ENCODE data around the gene ACP4. TPM values are rescaled to one million over a fixed set of nuclear protein-coding genes. Genes with fewer than 3 reads are reported as not detected.

ACP4 gene
- total RNA-seq, 6 experiments from 2014 or later = 0.37 TPM; not detected in 5

DNA sequence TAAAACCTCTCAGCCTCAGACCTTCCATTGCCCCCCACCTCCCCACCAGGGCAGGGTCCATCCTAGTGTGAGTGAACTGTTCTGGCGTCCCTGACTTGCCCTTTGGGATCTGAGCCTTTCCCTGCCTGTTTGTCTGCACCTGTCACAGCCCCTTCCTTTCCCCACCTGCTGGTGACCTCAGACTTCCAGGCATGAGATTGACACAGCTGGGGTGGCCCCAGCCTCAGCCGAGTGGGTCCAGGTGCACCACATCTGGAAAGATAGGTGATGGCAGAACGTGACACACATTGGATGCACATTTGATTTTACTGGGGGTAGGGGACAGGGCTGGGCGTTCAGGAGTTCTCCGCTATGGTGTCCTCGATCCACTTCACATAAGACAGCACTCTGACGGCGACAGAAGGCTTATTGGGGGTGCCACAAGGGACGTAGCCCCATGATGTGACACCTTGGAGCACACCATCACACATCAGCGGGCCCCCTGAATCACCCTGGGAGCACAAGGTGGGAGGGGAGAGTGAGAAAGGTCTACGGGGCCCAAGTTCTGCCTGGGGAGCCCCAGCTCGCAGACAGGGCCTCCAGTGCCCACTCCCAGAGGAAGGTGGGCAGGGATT is 28.8 kb downstream of the ACP4 start:
- H3K9me3 ChIP-seq = no peaks in the 10 kb centered on the region
- ATAC-seq (no peak), DNase-seq (no peak)
- no peak overlapping the region for H3K27ac ChIP-seq
- intact Hi-C loops (cut with DNase I) = no loop called here
- no peak for TF ChIP-seq POLR2A (IDR thresholded peaks at IDR 0.05)
- TF ChIP-seq, protein P1, sequence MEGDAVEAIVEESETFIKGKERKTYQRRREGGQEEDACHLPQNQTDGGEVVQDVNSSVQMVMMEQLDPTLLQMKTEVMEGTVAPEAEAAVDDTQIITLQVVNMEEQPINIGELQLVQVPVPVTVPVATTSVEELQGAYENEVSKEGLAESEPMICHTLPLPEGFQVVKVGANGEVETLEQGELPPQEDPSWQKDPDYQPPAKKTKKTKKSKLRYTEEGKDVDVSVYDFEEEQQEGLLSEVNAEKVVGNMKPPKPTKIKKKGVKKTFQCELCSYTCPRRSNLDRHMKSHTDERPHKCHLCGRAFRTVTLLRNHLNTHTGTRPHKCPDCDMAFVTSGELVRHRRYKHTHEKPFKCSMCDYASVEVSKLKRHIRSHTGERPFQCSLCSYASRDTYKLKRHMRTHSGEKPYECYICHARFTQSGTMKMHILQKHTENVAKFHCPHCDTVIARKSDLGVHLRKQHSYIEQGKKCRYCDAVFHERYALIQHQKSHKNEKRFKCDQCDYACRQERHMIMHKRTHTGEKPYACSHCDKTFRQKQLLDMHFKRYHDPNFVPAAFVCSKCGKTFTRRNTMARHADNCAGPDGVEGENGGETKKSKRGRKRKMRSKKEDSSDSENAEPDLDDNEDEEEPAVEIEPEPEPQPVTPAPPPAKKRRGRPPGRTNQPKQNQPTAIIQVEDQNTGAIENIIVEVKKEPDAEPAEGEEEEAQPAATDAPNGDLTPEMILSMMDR (IDR thresholded peaks at IDR 0.05) = no peak
- H3K4me3 ChIP-seq = no peak overlapping the region
- H3K4me1 ChIP-seq = peaks cover 0 to 4% (median 0%) of the 10 kb centered on the region in 4 donors
- 38% methylated on average over 4 of the region's 12 CpGs for WGBS (ENCODE audit: insufficient coverage, low coverage, low lambda C conversion rate, missing lambda C conversion rate)
- H3K36me3 ChIP-seq = no peaks in the 10 kb centered on the region
- H3K27me3 ChIP-seq = peaks cover 0 to 2% of the 10 kb centered on the region in 2 donors

DNA sequence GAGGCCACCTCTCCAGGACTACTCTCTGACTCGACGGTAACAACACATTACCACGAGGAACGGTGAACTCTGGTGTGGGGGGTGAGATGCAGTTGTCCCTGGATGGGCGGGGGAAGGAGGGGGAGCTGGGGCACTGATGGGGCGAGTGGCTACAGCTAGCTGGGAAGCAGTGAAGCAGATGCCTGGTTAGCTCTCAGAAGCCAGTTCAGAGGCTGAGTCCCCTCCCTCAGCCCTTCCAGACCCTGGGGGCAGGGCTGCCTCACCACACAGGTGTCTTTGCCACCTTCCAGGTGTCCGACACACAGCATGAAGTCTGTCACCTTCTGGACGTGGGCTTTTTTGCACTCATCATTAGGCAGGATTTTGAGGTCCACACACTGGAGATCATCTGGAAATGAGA is 29.4 kb downstream of the ACP4 start:
- H3K27me3 ChIP-seq = peaks cover 0 to 2% of the 10 kb centered on the region in 2 donors
- intact Hi-C loops (cut with DNase I) = no loop called here
- H3K27ac ChIP-seq = no peak overlapping the region

DNA sequence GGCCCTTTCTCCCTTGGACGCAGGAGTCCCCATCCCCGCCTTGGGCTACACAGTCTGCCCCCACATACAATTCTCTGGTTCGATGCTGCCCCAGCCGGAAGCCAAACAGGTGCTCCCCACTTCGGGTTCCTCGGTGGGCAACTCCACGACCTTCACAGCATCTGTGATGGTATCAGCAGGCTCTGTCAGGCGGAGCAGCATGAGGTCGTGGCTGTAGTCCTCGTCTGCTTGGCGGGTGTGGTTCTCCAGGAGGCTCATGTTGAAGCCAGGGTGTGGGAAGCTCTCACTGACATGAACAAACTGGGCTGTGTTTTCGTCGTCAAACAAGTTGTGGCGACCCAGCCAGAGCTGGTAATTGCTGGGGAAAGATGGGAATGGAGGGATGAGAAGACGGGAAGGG is 29.9 kb downstream of the ACP4 start:
- no peak for TF ChIP-seq POLR2A (IDR thresholded peaks at IDR 0.05)
- TF ChIP-seq, protein P1 (IDR thresholded peaks at IDR 0.05) = no peak
- H3K4me3 ChIP-seq = no peak overlapping the region
- DNase-seq = no peak
- intact Hi-C loops (cut with DNase I) = no loop called here
- no peak for ATAC-seq
- peaks cover 0 to 2% of the 10 kb centered on the region in 2 donors for H3K27me3 ChIP-seq
- H3K36me3 ChIP-seq = no peaks in the 10 kb centered on the region
- H3K4me1 ChIP-seq = peaks cover 0 to 4% (median 0%) of the 10 kb centered on the region in 4 donors
- no peaks in the 10 kb centered on the region for H3K9me3 ChIP-seq
- H3K27ac ChIP-seq = no peak overlapping the region
- 3% methylated on average over 13 of the region's 15 CpGs for WGBS (ENCODE audit: insufficient coverage, low coverage, low lambda C conversion rate, missing lambda C conversion rate)

More for the DNA sequence above, 29.4 kb downstream of the ACP4 start:
- H3K4me3 ChIP-seq = no peak overlapping the region
- H3K4me1 ChIP-seq = peaks cover 0 to 4% (median 0%) of the 10 kb centered on the region in 4 donors
- ATAC-seq (no peak), DNase-seq (no peak)
- TF ChIP-seq POLR2A (IDR thresholded peaks at IDR 0.05) = no peak
- TF ChIP-seq, protein P1 (IDR thresholded peaks at IDR 0.05) = no peak
- 15% methylated on average over 5 of the region's 8 CpGs for WGBS (ENCODE audit: insufficient coverage, low coverage, low lambda C conversion rate, missing lambda C conversion rate)
- H3K9me3 ChIP-seq = no peaks in the 10 kb centered on the region
- H3K36me3 ChIP-seq = no peaks in the 10 kb centered on the region

DNA sequence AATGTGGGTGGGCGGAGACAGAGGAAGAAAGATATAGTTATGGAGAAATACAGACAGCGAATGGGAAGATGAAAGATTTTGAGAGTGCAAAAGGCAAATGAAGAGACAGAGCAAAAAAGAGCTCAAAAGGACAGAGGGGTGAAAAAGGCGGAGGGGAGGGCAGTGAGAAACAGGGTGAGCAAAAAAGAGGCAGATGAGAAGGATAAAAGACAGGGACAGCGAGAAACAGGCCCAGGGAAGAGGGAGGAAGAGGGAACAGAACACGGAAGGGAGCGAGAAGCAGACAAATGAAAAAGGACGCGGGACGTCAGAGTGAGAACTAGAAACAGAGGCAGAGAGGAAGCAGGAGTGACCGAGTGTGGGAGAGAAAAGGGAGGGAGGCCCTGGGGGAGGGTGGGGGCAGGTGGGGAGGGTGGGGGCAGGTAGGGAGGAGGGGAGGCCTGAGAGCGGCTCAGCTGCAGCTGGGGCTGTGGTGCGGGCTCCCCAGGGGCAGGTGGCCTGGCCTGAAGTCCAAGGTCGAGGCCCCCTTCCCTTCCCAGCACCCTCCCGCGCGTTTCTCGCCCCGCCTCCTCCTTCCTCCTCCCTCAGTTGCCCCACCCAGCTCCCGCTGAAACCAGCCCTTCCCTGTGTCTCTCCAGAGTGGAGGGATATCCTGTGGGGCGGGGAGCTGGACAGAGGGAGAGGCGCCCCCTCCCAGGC is 30.5 kb downstream of the ACP4 start:
- Histone ChIP-seq H3K4me1 (peaks cover 0 to 4% (median 0%) of the 10 kb centered on the region in 4 donors), H3K4me3 (no peak overlapping the region), H3K36me3 (no peaks in the 10 kb centered on the region), H3K27ac (no peak overlapping the region), H3K27me3 (peaks cover 0 to 2% of the 10 kb centered on the region in 2 donors), H3K9me3 (no peaks in the 10 kb centered on the region)
- TF ChIP-seq POLR2A (IDR thresholded peaks at IDR 0.05) = no peak
- TF ChIP-seq, protein P1 (IDR thresholded peaks at IDR 0.05) = no peak
- DNase-seq (no peak), ATAC-seq (no peak)
- 4% methylated on average over 16 of the region's 21 CpGs for WGBS (ENCODE audit: insufficient coverage, low coverage, low lambda C conversion rate, missing lambda C conversion rate)
- intact Hi-C loops (cut with DNase I) = no loop called here
